ENCODE results near the gene KCNQ1OT1.

The KCNQ1OT1 gene

GRCh38 chr11:2585566-2586086 lies 114.2 kb downstream of the KCNQ1OT1 start (continued):
- no peak for TF ChIP-seq ZNF280D (tag by site-specific recombination; IDR thresholded peaks at IDR 0.05)
- no peak for TF ChIP-seq ZNF140 (tag by site-specific recombination; IDR thresholded peaks at IDR 0.05)
- TF ChIP-seq ZNF175 (tag by site-specific recombination; IDR thresholded peaks at IDR 0.05), result no peak

GRCh38 chr11:2584812-2585565 lies 114.8 kb downstream of the KCNQ1OT1 start:
- H3K9me3 ChIP-seq (ENCODE audit: control insufficient read depth, insufficient read depth, low read depth, low read length), result no peaks in the 10 kb centered on the region
- TF ChIP-seq ZNF146 (tag by site-specific recombination; IDR thresholded peaks at IDR 0.05) (no peak), TRIM28 (IDR thresholded peaks at IDR 0.05; ENCODE audit: borderline replicate concordance, low read length) (no peak), GLIS1 (tag by site-specific recombination; IDR thresholded peaks at IDR 0.05) (no peak), HOXA7 (CRISPR knock-in tag; IDR thresholded peaks at IDR 0.05; ENCODE audit: borderline replicate concordance) (no peak), ZNF768 (tag by site-specific recombination; IDR thresholded peaks at IDR 0.05) (no peak), ZSCAN18 (tag by site-specific recombination; IDR thresholded peaks at IDR 0.05) (no peak), PRDM6 (tag by site-specific recombination; IDR thresholded peaks at IDR 0.05) (no peak), ZXDB (tag by site-specific recombination; IDR thresholded peaks at IDR 0.05) (no peak), ZNF362 (tag by site-specific recombination; IDR thresholded peaks at IDR 0.05) (no peak), ZNF202 (tag by site-specific recombination; IDR thresholded peaks at IDR 0.05; ENCODE audit: borderline replicate concordance) (no peak), ZSCAN23 (tag by site-specific recombination; IDR thresholded peaks at IDR 0.05) (no peak), KLF10 (tag by site-specific recombination; IDR thresholded peaks at IDR 0.05) (no peak), ZNF416 (tag by site-specific recombination; IDR thresholded peaks at IDR 0.05) (no peak)
- POLR2A ChIA-PET, result no interaction called here
- CTCF ChIA-PET, result no interaction called here
- no peak overlapping the region for H3K4me3 ChIP-seq (ENCODE audit: low read depth, low read length)
- no peaks in the 10 kb centered on the region for H3K36me3 ChIP-seq (ENCODE audit: control insufficient read depth in 2 of 2, insufficient read depth in 1 of 2, low read length in 2 of 2)
- no peak overlapping the region for H3K27ac ChIP-seq (ENCODE audit: extremely low read depth, low read depth, low read length)
- no peaks in the 10 kb centered on the region for H3K4me1 ChIP-seq (ENCODE audit: control insufficient read depth, insufficient read depth, low read length)

- no peaks in the 10 kb centered on the region for H3K4me1 ChIP-seq (ENCODE audit: control insufficient read depth, insufficient read depth, low read length)
- no peaks in the 10 kb centered on the region for H3K9me3 ChIP-seq (ENCODE audit: control insufficient read depth, insufficient read depth, low read depth, low read length)
- ChIA-PET CTCF (no interaction called here), POLR2A (no interaction called here)
- H3K27ac ChIP-seq (ENCODE audit: extremely low read depth, low read depth, low read length), result no peak overlapping the region
- TF ChIP-seq ZNF311 (tag by site-specific recombination; IDR thresholded peaks at IDR 0.05; ENCODE audit: borderline replicate concordance) (0 out of 2 replicates have a peak, but pooled peaks have one; percentile 44), ZSCAN4 (tag by site-specific recombination; IDR thresholded peaks at IDR 0.05) (peak; percentile 70), ZNF157 (tag by site-specific recombination; IDR thresholded peaks at IDR 0.05) (no peak), ZNF473 (tag by site-specific recombination; IDR thresholded peaks at IDR 0.05) (0 out of 2 replicates have a peak, but pooled peaks have one; percentile 49), ZNF544 (tag by site-specific recombination; IDR thresholded peaks at IDR 0.05) (0 out of 2 replicates have a peak, but pooled peaks have one; percentile 12), KLF7 (tag by site-specific recombination; IDR thresholded peaks at IDR 0.05; ENCODE audit: borderline replicate concordance) (no peak)
- H3K4me3 ChIP-seq (ENCODE audit: low read depth, low read length), result no peak overlapping the region
- H3K36me3 ChIP-seq (ENCODE audit: control insufficient read depth in 2 of 2, insufficient read depth in 1 of 2, low read length in 2 of 2), result no peaks in the 10 kb centered on the region
Observed at GRCh38 chr11:2584434-2584811, 115.4 kb downstream of the KCNQ1OT1 start.

Data from HEK293 (cell line).